HuH-7 (cell line): ENCODE results near the gene E4F1.
A peak's percentile ranks its signal among the peaks of the same experiment; 100 is the strongest.

ENCODE experiments used
- DNase-seq: peaks from one replicate; pipeline ENCODE4 v3.0.0; 2011; ENCODE audit warnings: low spot score

Gene E4F1

GRCh38 chr16:2206780-2207433 lies 16.5 kb upstream of the E4F1 start:
- no peak for DNase-seq

GRCh38 chr16:2207872-2208271 lies 15.5 kb upstream of the E4F1 start:
- no peak for DNase-seq

- no peak for DNase-seq
These were observed 15.1 kb upstream of the E4F1 start for GRCh38 chr16:2208308-2208707.

GRCh38 chr16:2208772-2209171 lies 14.6 kb upstream of the E4F1 start:
- no peak for DNase-seq

- DNase-seq: no peak
These were observed 14.0 kb upstream of the E4F1 start for GRCh38 chr16:2209258-2210008.

- DNase-seq: no peak
These were observed 13.4 kb upstream of the E4F1 start for GRCh38 chr16:2210009-2210332.

GRCh38 chr16:2210386-2211365 lies 12.7 kb upstream of the E4F1 start, which contains the start of gene BRICD5:
TSS of gene BRICD5 (minus strand) at chr16:2210863. CDS start at chr16:2210833, 30 bp downstream.
- DNase-seq: no peak

GRCh38 chr16:2211923-2212347 lies 11.5 kb upstream of the E4F1 start:
- DNase-seq: no peak

GRCh38 chr16:2212362-2213324 lies 10.7 kb upstream of the E4F1 start:
- no peak for DNase-seq

- no peak for DNase-seq
These were observed 9.3 kb upstream of the E4F1 start for GRCh38 chr16:2213817-2214718.

- no peak for DNase-seq
These were observed 8.7 kb upstream of the E4F1 start, which contains the start of gene PGP for GRCh38 chr16:2214719-2214968. TSS of gene PGP (minus strand) at chr16:2214840. CDS start at chr16:2214777, 63 bp downstream.

- DNase-seq: no peak
These were observed 7.1 kb upstream of the E4F1 start for GRCh38 chr16:2216330-2216729.

GRCh38 chr16:2223942-2224486 lies 623 bp downstream of the E4F1 start:
- peak; percentile 70 for DNase-seq

- DNase-seq: no peak
These were observed 2.9 kb downstream of the E4F1 start for GRCh38 chr16:2226245-2226793.

- DNase-seq: no peak
These were observed 3.5 kb downstream of the E4F1 start for GRCh38 chr16:2226918-2227317.

- no peak for DNase-seq
These were observed 4.9 kb downstream of the E4F1 start for GRCh38 chr16:2228161-2228824.

GRCh38 chr16:2229091-2229490 lies 5.7 kb downstream of the E4F1 start:
- no peak for DNase-seq

GRCh38 chr16:2229632-2230250 lies 6.3 kb downstream of the E4F1 start:
- no peak for DNase-seq

- DNase-seq: no peak
These were observed 7.0 kb downstream of the E4F1 start for GRCh38 chr16:2230376-2230775.
